Panc1 (cell line): ENCODE measurements around the gene MYRIP.

Experiments used
- TCF7L2 ChIP-seq: IDR thresholded peaks from 2 replicates; pipeline ENCODE4 v1.6.1; 2011; ENCODE audit warnings: mild to moderate bottlenecking, low read depth, low read length, inconsistent platforms
- TF ChIP-seq, protein P1 (sequence below): fragments of 450-650 bp; IDR thresholded peaks from 2 replicates; pipeline ENCODE4 v1.5.1; 2017; ENCODE audit warnings: mild to moderate bottlenecking
- TF ChIP-seq, protein P2 (sequence below), 2 experiments: IDR thresholded peaks; 2 replicates each; pipeline ENCODE4 v1.6.1; 2011 to 2012; ENCODE audit warnings: low read depth in 2 of 2, control low read depth in 1 of 2, low read length in 1 of 2, mild to moderate bottlenecking in 1 of 2, moderate library complexity in 1 of 2; ENCODE audit not compliant: insufficient read depth in 1 of 2

DNA sequence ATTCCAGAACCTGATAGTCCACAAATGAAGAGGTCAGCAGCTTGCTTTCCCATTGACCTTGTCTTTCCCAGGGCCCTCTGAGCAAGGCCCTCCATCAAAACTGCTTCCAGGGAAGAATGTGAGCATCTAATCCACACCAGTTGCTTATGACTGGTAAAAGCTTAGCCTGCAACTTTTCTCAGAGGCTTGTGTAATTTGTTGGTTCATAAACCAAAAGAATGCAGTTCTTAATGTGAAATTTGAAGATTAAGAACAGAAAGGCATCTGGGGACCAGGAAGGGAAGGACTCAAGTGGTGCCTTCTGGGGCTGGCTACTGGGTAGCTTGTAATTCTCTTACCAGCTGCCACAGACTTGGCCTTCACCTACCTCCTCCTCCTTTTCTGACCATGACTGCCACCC, 439.2 kb downstream of the MYRIP start:
- TF ChIP-seq, protein P1, sequence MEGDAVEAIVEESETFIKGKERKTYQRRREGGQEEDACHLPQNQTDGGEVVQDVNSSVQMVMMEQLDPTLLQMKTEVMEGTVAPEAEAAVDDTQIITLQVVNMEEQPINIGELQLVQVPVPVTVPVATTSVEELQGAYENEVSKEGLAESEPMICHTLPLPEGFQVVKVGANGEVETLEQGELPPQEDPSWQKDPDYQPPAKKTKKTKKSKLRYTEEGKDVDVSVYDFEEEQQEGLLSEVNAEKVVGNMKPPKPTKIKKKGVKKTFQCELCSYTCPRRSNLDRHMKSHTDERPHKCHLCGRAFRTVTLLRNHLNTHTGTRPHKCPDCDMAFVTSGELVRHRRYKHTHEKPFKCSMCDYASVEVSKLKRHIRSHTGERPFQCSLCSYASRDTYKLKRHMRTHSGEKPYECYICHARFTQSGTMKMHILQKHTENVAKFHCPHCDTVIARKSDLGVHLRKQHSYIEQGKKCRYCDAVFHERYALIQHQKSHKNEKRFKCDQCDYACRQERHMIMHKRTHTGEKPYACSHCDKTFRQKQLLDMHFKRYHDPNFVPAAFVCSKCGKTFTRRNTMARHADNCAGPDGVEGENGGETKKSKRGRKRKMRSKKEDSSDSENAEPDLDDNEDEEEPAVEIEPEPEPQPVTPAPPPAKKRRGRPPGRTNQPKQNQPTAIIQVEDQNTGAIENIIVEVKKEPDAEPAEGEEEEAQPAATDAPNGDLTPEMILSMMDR = no peak
- TF ChIP-seq, protein P2, sequence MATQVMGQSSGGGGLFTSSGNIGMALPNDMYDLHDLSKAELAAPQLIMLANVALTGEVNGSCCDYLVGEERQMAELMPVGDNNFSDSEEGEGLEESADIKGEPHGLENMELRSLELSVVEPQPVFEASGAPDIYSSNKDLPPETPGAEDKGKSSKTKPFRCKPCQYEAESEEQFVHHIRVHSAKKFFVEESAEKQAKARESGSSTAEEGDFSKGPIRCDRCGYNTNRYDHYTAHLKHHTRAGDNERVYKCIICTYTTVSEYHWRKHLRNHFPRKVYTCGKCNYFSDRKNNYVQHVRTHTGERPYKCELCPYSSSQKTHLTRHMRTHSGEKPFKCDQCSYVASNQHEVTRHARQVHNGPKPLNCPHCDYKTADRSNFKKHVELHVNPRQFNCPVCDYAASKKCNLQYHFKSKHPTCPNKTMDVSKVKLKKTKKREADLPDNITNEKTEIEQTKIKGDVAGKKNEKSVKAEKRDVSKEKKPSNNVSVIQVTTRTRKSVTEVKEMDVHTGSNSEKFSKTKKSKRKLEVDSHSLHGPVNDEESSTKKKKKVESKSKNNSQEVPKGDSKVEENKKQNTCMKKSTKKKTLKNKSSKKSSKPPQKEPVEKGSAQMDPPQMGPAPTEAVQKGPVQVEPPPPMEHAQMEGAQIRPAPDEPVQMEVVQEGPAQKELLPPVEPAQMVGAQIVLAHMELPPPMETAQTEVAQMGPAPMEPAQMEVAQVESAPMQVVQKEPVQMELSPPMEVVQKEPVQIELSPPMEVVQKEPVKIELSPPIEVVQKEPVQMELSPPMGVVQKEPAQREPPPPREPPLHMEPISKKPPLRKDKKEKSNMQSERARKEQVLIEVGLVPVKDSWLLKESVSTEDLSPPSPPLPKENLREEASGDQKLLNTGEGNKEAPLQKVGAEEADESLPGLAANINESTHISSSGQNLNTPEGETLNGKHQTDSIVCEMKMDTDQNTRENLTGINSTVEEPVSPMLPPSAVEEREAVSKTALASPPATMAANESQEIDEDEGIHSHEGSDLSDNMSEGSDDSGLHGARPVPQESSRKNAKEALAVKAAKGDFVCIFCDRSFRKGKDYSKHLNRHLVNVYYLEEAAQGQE (IDR thresholded peaks at IDR 0.05; ENCODE audit: insufficient read depth in 1 of 2, low read depth in 2 of 2, low read length in 1 of 2) = no peak
- TF ChIP-seq TCF7L2 = no peak
